ENCODE measurements around the gene ACSBG1. TPM values are rescaled to one million over a fixed set of nuclear protein-coding genes. Genes with fewer than 3 reads are reported as not detected.
"Not testable (repeated sequence)": the region's sequence is repeated elsewhere in the genome, so short reads cannot be mapped to it uniquely, and the experiment has no call there.

The ACSBG1 gene
- total RNA-seq, 1 donor from 2014 or later, result 1.5 TPM

GRCh38 chr15:78167227-78167888, 67.0 kb downstream of the ACSBG1 start:
- DNase-seq, result no peak

GRCh38 chr15:78164010-78164409, 70.4 kb downstream of the ACSBG1 start:
- no peak for DNase-seq

- DNase-seq, result no peak
These were observed 72.3 kb downstream of the ACSBG1 start for GRCh38 chr15:78162038-78162437.

GRCh38 chr15:78159395-78159794, 75.0 kb downstream of the ACSBG1 start:
- peak; percentile 21 for DNase-seq

- no peak for DNase-seq
These were observed 77.2 kb downstream of the ACSBG1 start for GRCh38 chr15:78157203-78157602.

GRCh38 chr15:78156653-78157052, 77.7 kb downstream of the ACSBG1 start:
- DNase-seq, result no peak

- no peak for DNase-seq
These were observed 78.9 kb downstream of the ACSBG1 start for GRCh38 chr15:78155355-78155939.

- DNase-seq, result no peak
These were observed 79.4 kb downstream of the ACSBG1 start for GRCh38 chr15:78154955-78155354.

- not testable (repeated sequence) for DNase-seq
These were observed 83.3 kb downstream of the ACSBG1 start for GRCh38 chr15:78151075-78151474.

- peak; percentile 50 for DNase-seq
These were observed 84.3 kb downstream of the ACSBG1 start for GRCh38 chr15:78149805-78150751.

- peak; percentile 99 for DNase-seq
These were observed 85.1 kb downstream of the ACSBG1 start, which contains the start of gene IDH3A for GRCh38 chr15:78149068-78149804. Gene IDH3A (plus strand): TSS chr15:78149362. CDS start chr15:78149404, 42 bp downstream.

GRCh38 chr15:78148392-78149067, 85.8 kb downstream of the ACSBG1 start:
- DNase-seq, result no peak

GRCh38 chr15:78147566-78147965, 86.8 kb downstream of the ACSBG1 start:
- no peak for DNase-seq

GRCh38 chr15:78146425-78147154, 87.8 kb downstream of the ACSBG1 start:
- DNase-seq, result no peak

- DNase-seq, result no peak
These were observed 92.0 kb downstream of the ACSBG1 start for GRCh38 chr15:78142332-78142731.

- no peak for DNase-seq
These were observed 94.1 kb downstream of the ACSBG1 start for GRCh38 chr15:78140292-78140691.

- DNase-seq, result no peak
These were observed 94.8 kb downstream of the ACSBG1 start for GRCh38 chr15:78139578-78139977.

- peak; percentile 10 for DNase-seq
These were observed 100.6 kb downstream of the ACSBG1 start for GRCh38 chr15:78133801-78134200.

GRCh38 chr15:78131295-78132061, 102.9 kb downstream of the ACSBG1 start, which contains the start of gene CIB2:
Gene CIB2 (minus strand): TSS chr15:78131445. CDS start chr15:78131215, 230 bp downstream.
- peak; percentile 90 for DNase-seq
